HepG2 (cell line): Measurements from ENCODE around the gene ALCAM. TPM values are rescaled to one million over a fixed set of nuclear protein-coding genes. Genes with fewer than 3 reads are reported as not detected.

Experiments
- ATAC-seq: fragments of 200-7000 bp; cut with Tn5 transposase; 3 replicates; pipeline ENCODE4 v1.9.1; 2020; ENCODE audit warnings: mild to moderate bottlenecking, moderate library complexity
- BruUV-seq: library from RNA; stranded (reverse); fragments of 400-500 nt; replicated peaks from 2 replicates; lab custom pipeline; 2021; lab: Mats Ljungman, UMichigan
- CTCF ChIA-PET: fragments of 300-600 bp; formaldehyde crosslinking; extraction: SDS; loops from one replicate; lab custom pipeline; 2021; ENCODE audit warnings: low total read pairs, inconsistent platforms, low intra/inter-chr PET ratio; lab: Yijun Ruan, JAX
- POLR2A ChIA-PET: fragments of 350-600 bp; sonication (Branson Sonifier 250); formaldehyde crosslinking; loops from one replicate; lab custom pipeline; 2020; ENCODE audit warnings: antibody characterized with exemption, inconsistent platforms; lab: Yijun Ruan, JAX
- DNase-seq: peaks from one replicate; pipeline ENCODE4 v3.0.0-alpha.2; 2015; ENCODE audit warnings: low spot score
- FAIRE-seq: peaks from 3 replicates; lab custom pipeline; 2011; peaks lifted over from hg19 to GRCh38; lab: Jason Lieb, UNC
- H2AFZ ChIP-seq: one replicate; pipeline ENCODE4 v1.6.1; 2011; ENCODE audit warnings: low read length, inconsistent platforms
- H3K27ac ChIP-seq: fragments of 300-600 bp; 3 replicates; pipeline ENCODE4 v1.8.0; 2011; ENCODE audit warnings: mixed run types, mild to moderate bottlenecking, mixed read lengths, low read length, inconsistent platforms; ENCODE audit not compliant: insufficient read depth; ENCODE audit errors: extremely low read length
- H3K27me3 ChIP-seq, 2 experiments: fragments of 200-600 bp in 1 of 2; 2 replicates in 1 of 2; 3 replicates in 1 of 2; pipeline versions ENCODE4 v1.6.0 to v1.8.0; 2011; ENCODE audit warnings: low read length in 2 of 2, mild to moderate bottlenecking in 2 of 2, moderate library complexity in 2 of 2, inconsistent platforms in 1 of 2; ENCODE audit not compliant: insufficient read depth in 2 of 2, control insufficient read depth in 1 of 2
- H3K36me3 ChIP-seq, 2 experiments: fragments of 200-600 bp in 1 of 2; replicated peaks in 1 of 2; 2 replicates in 1 of 2; 3 replicates in 1 of 2; pipeline versions ENCODE4 v1.5.1 to v1.8.0; 2011; ENCODE audit warnings: low read length in 2 of 2, inconsistent platforms in 1 of 2; ENCODE audit not compliant: insufficient read depth in 2 of 2, control insufficient read depth in 1 of 2
- H3K4me1 ChIP-seq: 2 replicates; pipeline ENCODE4 v1.5.1; 2012; ENCODE audit warnings: low read length, inconsistent platforms; ENCODE audit not compliant: insufficient read depth
- H3K4me2 ChIP-seq: 2 replicates; pipeline ENCODE4 v1.6.0; 2011; ENCODE audit warnings: low read depth, low read length, inconsistent platforms
- H3K4me3 ChIP-seq, 3 experiments: fragments of 200-600 bp in 1 of 3; sonication (generic), shearing (Covaris generic) in 1 of 3; replicated peaks in 1 of 3; 2 replicates each; pipeline ENCODE4 v1.5.1; 2011 to 2016; ENCODE audit warnings: low read length in 3 of 3, inconsistent platforms in 2 of 3, low read depth in 2 of 3, mild to moderate bottlenecking in 2 of 3, control low read depth in 1 of 3, mixed read lengths in 1 of 3; ENCODE audit not compliant: insufficient read depth in 1 of 3
- H3K79me2 ChIP-seq: one replicate; pipeline ENCODE4 v1.6.1; 2011; ENCODE audit warnings: low read length, inconsistent platforms; ENCODE audit not compliant: insufficient read depth
- H3K9ac ChIP-seq: 2 replicates; pipeline ENCODE4 v1.6.0; 2011; ENCODE audit warnings: mild to moderate bottlenecking, low read depth, low read length, inconsistent platforms; ENCODE audit not compliant: insufficient read depth
- H3K9me3 ChIP-seq: 2 replicates; pipeline ENCODE4 v1.5.1; 2012; ENCODE audit warnings: mild to moderate bottlenecking, low read length
- H4K20me1 ChIP-seq: 2 replicates; pipeline ENCODE4 v1.6.0; 2011; ENCODE audit warnings: inconsistent platforms, mild to moderate bottlenecking, low read length, moderate library complexity; ENCODE audit not compliant: insufficient read depth
- CHD4 ChIP-seq: fragments of 200-600 bp; sonication (generic); IDR thresholded peaks from 2 replicates; pipeline ENCODE4 v1.7.0; 2017; ENCODE audit warnings: mild to moderate bottlenecking, low read length, borderline replicate concordance
- JDP2 ChIP-seq: sonication (generic); formaldehyde crosslinking; IDR thresholded peaks from 2 replicates; pipeline ENCODE4 v1.8.1; 2022; ENCODE audit warnings: missing genetic modification reagents, borderline replicate concordance
- KAT7 ChIP-seq: IDR thresholded peaks from 2 replicates; pipeline ENCODE4 v1.6.1; 2018; ENCODE audit warnings: borderline replicate concordance, missing compliant biosample characterization
- MXD4 ChIP-seq: IDR thresholded peaks from 2 replicates; pipeline ENCODE4 v1.6.1; 2016; ENCODE audit warnings: mild to moderate bottlenecking, missing biosample characterization, missing genetic modification reagents
- NR2C2 ChIP-seq: sonication (generic); formaldehyde crosslinking; IDR thresholded peaks from 2 replicates; pipeline ENCODE4 v1.4.0; 2020; ENCODE audit warnings: missing genetic modification reagents, mild to moderate bottlenecking, moderate library complexity, borderline replicate concordance
- PLRG1 ChIP-seq: fragments of 450-650 bp; conservative IDR thresholded peaks from 2 replicates; pipeline ENCODE4 v1.6.1; 2016
- RFXANK ChIP-seq: IDR thresholded peaks from 2 replicates; pipeline ENCODE4 v1.6.1; 2016
- SALL2 ChIP-seq: sonication (generic); formaldehyde crosslinking; IDR thresholded peaks from 2 replicates; pipeline ENCODE4 v1.8.1; 2023; ENCODE audit warnings: mild to moderate bottlenecking, missing genetic modification reagents, inconsistent platforms
- SP5 ChIP-seq: IDR thresholded peaks from 2 replicates; pipeline ENCODE4 v1.6.1; 2016; ENCODE audit warnings: low read depth, borderline replicate concordance
- ZNF746 ChIP-seq: sonication (generic); formaldehyde crosslinking; IDR thresholded peaks from 2 replicates; pipeline ENCODE4 v1.8.0; 2022; ENCODE audit warnings: mild to moderate bottlenecking, missing genetic modification reagents
- WGBS: methylation state at CpG from one replicate; pipeline ENCODE4 v1.1.6; 2017; ENCODE audit warnings: low lambda C conversion rate; 5-methylcytosine and 5-hydroxymethylcytosine counted together
- in situ Hi-C: cut with HindIII; loops from 2 replicates; pipeline ENCODE4 v1.10.0; 2017; ENCODE audit warnings: low pct_unique_long_range_greater_than_20kb; ENCODE audit not compliant: extremely low pct_ligation_motif_present
- intact Hi-C: fragments of 100-400 bp; cut with micrococcal nuclease; formaldehyde crosslinking; loops from one replicate; pipeline ENCODE4 v1.10.0; 2022; ENCODE audit not compliant: unreplicated experiment
- polyA plus RNA-seq, 8 experiments: library from polyadenylated mRNA; depleted of rRNA in 3 of 8; stranded (reverse) in 7 of 8; unstranded in 1 of 8; fragments of >200 nt; fragmentation: Illumina TruSeq in 4 of 8; extraction: Trizol in 4 of 8; gene quantifications; 2 replicates each; pipeline versions ENCODE4 v1.2.1 to v1.2.3, GENCODE V29; 2011 to 2016; ENCODE audit warnings: low read depth in 4 of 8, missing spikeins in 1 of 8, mixed read lengths in 1 of 8; ENCODE audit not compliant: insufficient read depth in 1 of 8
- total RNA-seq, 5 experiments: library from RNA; depleted of rRNA; stranded (reverse); fragments of >200 nt; fragmentation: Illumina TruSeq; extraction: Trizol; gene quantifications; 2 replicates each; pipeline ENCODE4 v1.2.3, GENCODE V29; 2016; ENCODE audit warnings: low read depth in 1 of 5
- TF ChIP-seq, protein P1 (sequence below), 2 experiments: IDR thresholded peaks; 2 replicates each; pipeline ENCODE4 v1.6.1; 2011 to 2012; ENCODE audit warnings: low read length in 2 of 2, borderline replicate concordance in 1 of 2, low read depth in 1 of 2, mild to moderate bottlenecking in 1 of 2, moderate library complexity in 1 of 2
- TF ChIP-seq, protein P2 (sequence below): sonication (generic); formaldehyde crosslinking; IDR thresholded peaks from 2 replicates; pipeline ENCODE4 v1.8.0; 2022; ENCODE audit warnings: missing genetic modification reagents, low read depth, mild to moderate bottlenecking, borderline replicate concordance
- TF ChIP-seq, protein P3 (sequence below): sonication (generic); formaldehyde crosslinking; IDR thresholded peaks from 2 replicates; pipeline ENCODE4 v1.8.0; 2022; ENCODE audit warnings: mild to moderate bottlenecking, missing genetic modification reagents; ENCODE audit not compliant: insufficient replicate concordance
- TF ChIP-seq, protein P4 (sequence below): sonication (generic); formaldehyde crosslinking; IDR thresholded peaks from 2 replicates; pipeline ENCODE4; 2020; ENCODE audit warnings: missing genetic modification reagents, mild to moderate bottlenecking, borderline replicate concordance

The ALCAM gene
- total and polyA plus RNA-seq, 2 of the 13 experiments (the other 11 are each of a cell fraction or from before 2014, with no cell fraction given): 26.0 to 33.1 TPM

DNA sequence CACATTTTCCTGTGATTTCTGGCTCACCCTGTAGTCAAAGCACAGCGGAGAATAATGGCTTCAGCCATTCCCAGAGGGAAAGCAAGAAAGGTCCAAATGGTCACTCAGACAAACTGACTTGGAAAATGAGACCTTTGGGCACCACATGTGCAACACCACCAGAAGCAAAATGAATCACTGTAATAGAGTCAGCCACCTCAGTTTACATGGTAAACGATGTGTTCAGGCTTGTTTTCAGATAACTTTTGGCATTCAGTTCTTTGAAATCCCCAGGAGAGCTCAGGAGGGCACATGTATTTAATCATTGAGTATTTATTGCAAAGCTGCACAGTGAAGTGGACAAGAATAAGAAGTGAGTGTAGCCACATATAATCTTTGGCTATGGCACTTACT, 38.4 kb upstream of the ALCAM start:
- in situ Hi-C loops: no loop called here
- intact Hi-C loops: no loop called here
- Histone ChIP-seq H2AFZ (no peak overlapping the region), H3K9me3 (no peaks in the 10 kb centered on the region), H3K79me2 (no peaks in the 10 kb centered on the region), H3K36me3 (no peaks in the 10 kb centered on the region), H3K4me1 (no peaks in the 10 kb centered on the region), H3K4me2 (no peak overlapping the region), H3K27ac (no peak overlapping the region), H3K4me3 (no peak overlapping the region), H4K20me1 (no peaks in the 10 kb centered on the region), H3K9ac (no peak overlapping the region), H3K27me3 (no peaks in the 10 kb centered on the region)
- POLR2A ChIA-PET: no interaction called here
- no TSS peak for BruUV-seq
- ATAC-seq (no peak), FAIRE-seq (no peak), DNase-seq (no peak)
- CTCF ChIA-PET: no interaction called here
- WGBS: 0% methylated on average over 2 of the region's 2 CpGs
- no peak for TF ChIP-seq PLRG1
- TF ChIP-seq, protein P1, sequence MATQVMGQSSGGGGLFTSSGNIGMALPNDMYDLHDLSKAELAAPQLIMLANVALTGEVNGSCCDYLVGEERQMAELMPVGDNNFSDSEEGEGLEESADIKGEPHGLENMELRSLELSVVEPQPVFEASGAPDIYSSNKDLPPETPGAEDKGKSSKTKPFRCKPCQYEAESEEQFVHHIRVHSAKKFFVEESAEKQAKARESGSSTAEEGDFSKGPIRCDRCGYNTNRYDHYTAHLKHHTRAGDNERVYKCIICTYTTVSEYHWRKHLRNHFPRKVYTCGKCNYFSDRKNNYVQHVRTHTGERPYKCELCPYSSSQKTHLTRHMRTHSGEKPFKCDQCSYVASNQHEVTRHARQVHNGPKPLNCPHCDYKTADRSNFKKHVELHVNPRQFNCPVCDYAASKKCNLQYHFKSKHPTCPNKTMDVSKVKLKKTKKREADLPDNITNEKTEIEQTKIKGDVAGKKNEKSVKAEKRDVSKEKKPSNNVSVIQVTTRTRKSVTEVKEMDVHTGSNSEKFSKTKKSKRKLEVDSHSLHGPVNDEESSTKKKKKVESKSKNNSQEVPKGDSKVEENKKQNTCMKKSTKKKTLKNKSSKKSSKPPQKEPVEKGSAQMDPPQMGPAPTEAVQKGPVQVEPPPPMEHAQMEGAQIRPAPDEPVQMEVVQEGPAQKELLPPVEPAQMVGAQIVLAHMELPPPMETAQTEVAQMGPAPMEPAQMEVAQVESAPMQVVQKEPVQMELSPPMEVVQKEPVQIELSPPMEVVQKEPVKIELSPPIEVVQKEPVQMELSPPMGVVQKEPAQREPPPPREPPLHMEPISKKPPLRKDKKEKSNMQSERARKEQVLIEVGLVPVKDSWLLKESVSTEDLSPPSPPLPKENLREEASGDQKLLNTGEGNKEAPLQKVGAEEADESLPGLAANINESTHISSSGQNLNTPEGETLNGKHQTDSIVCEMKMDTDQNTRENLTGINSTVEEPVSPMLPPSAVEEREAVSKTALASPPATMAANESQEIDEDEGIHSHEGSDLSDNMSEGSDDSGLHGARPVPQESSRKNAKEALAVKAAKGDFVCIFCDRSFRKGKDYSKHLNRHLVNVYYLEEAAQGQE (IDR thresholded peaks at IDR 0.05; ENCODE audit: borderline replicate concordance in 1 of 2, low read depth in 1 of 2, low read length in 2 of 2): no peak
- TF ChIP-seq, protein P2, sequence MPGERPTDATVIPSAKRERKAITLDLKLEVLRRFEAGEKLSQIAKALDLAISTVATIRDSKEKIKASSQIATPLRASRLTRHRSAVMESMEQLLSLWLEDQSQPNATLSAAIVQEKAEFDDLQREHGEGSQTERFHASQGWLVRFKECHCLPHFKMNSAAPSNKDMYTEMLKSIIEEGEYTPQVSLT: no peak
- TF ChIP-seq SP5 (CRISPR knock-in tag): no peak
- TF ChIP-seq, protein P3, sequence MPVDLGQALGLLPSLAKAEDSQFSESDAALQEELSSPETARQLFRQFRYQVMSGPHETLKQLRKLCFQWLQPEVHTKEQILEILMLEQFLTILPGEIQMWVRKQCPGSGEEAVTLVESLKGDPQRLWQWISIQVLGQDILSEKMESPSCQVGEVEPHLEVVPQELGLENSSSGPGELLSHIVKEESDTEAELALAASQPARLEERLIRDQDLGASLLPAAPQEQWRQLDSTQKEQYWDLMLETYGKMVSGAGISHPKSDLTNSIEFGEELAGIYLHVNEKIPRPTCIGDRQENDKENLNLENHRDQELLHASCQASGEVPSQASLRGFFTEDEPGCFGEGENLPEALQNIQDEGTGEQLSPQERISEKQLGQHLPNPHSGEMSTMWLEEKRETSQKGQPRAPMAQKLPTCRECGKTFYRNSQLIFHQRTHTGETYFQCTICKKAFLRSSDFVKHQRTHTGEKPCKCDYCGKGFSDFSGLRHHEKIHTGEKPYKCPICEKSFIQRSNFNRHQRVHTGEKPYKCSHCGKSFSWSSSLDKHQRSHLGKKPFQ: no peak
- no peak for TF ChIP-seq SALL2 (CRISPR knock-in tag)
- no peak for TF ChIP-seq RFXANK (CRISPR knock-in tag)
- no peak for TF ChIP-seq MXD4 (CRISPR knock-in tag)
- no peak for TF ChIP-seq CHD4
- no peak for TF ChIP-seq ZNF746 (CRISPR knock-in tag)
- no peak for TF ChIP-seq NR2C2 (CRISPR knock-in tag)
- TF ChIP-seq KAT7 (CRISPR knock-in tag): no peak
- no peak for TF ChIP-seq JDP2 (CRISPR knock-in tag)
- TF ChIP-seq, protein P4, sequence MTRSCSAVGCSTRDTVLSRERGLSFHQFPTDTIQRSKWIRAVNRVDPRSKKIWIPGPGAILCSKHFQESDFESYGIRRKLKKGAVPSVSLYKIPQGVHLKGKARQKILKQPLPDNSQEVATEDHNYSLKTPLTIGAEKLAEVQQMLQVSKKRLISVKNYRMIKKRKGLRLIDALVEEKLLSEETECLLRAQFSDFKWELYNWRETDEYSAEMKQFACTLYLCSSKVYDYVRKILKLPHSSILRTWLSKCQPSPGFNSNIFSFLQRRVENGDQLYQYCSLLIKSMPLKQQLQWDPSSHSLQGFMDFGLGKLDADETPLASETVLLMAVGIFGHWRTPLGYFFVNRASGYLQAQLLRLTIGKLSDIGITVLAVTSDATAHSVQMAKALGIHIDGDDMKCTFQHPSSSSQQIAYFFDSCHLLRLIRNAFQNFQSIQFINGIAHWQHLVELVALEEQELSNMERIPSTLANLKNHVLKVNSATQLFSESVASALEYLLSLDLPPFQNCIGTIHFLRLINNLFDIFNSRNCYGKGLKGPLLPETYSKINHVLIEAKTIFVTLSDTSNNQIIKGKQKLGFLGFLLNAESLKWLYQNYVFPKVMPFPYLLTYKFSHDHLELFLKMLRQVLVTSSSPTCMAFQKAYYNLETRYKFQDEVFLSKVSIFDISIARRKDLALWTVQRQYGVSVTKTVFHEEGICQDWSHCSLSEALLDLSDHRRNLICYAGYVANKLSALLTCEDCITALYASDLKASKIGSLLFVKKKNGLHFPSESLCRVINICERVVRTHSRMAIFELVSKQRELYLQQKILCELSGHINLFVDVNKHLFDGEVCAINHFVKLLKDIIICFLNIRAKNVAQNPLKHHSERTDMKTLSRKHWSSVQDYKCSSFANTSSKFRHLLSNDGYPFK (CRISPR knock-in tag): no peak
